Fibroblast of lung (primary cell): ENCODE measurements around the gene PRKG2. TPM values are rescaled to one million over a fixed set of nuclear protein-coding genes. Genes with fewer than 3 reads are reported as not detected.
"Not testable (repeated sequence)": the region's sequence is repeated elsewhere in the genome, so short reads cannot be mapped to it uniquely, and the experiment has no call there.

Source experiments
- DNase-seq, 2 donors: peaks; one replicate each; pipeline versions ENCODE4 v3.0.0 to v3.0.0-alpha.2; 2010; ENCODE audit warnings: low read depth in 2 of 2
- H2AFZ ChIP-seq: 2 replicates; pipeline ENCODE4 v1.5.1; 2012; ENCODE audit warnings: low read length, control low read depth, inconsistent platforms
- H3K27ac ChIP-seq: 2 replicates; pipeline ENCODE4 v1.5.1; 2011; ENCODE audit warnings: low read length, control low read depth; ENCODE audit not compliant: insufficient read depth
- H3K27me3 ChIP-seq: 2 replicates; pipeline ENCODE4 v1.5.1; 2011; ENCODE audit warnings: mild to moderate bottlenecking, low read length; ENCODE audit not compliant: control insufficient read depth, insufficient read depth
- H3K36me3 ChIP-seq: 2 replicates; pipeline ENCODE4 v1.5.1; 2011; ENCODE audit warnings: low read length; ENCODE audit not compliant: control insufficient read depth, insufficient read depth
- H3K4me1 ChIP-seq: 2 replicates; pipeline ENCODE4 v1.5.1; 2011; ENCODE audit warnings: low read length; ENCODE audit not compliant: control insufficient read depth, insufficient read depth; ENCODE audit errors: extremely low read depth
- H3K4me2 ChIP-seq: 2 replicates; pipeline ENCODE4 v1.5.1; 2011; ENCODE audit warnings: low read length, control low read depth; ENCODE audit not compliant: insufficient read depth; ENCODE audit errors: extremely low read depth
- H3K4me3 ChIP-seq, 4 experiments: fragments of 200-600 bp in 1 of 4; sonication (generic) in 1 of 4; replicated peaks in 1 of 4; 2 replicates each; pipeline ENCODE4 v1.5.1; 2011 to 2016; ENCODE audit warnings: low read length in 4 of 4, low read depth in 3 of 4, mild to moderate bottlenecking in 3 of 4, control low read depth in 2 of 4, inconsistent platforms in 1 of 4, mixed read lengths in 1 of 4; ENCODE audit not compliant: insufficient read depth in 1 of 4; ENCODE audit errors: control extremely low read depth in 1 of 4
- H3K79me2 ChIP-seq: 2 replicates; pipeline ENCODE4 v1.5.1; 2012; ENCODE audit warnings: mild to moderate bottlenecking, low read length, inconsistent platforms; ENCODE audit not compliant: control insufficient read depth, insufficient read depth
- H3K9ac ChIP-seq: 2 replicates; pipeline ENCODE4 v1.5.1; 2011; ENCODE audit warnings: mild to moderate bottlenecking, low read length, control low read depth; ENCODE audit not compliant: insufficient read depth
- H3K9me3 ChIP-seq: 2 replicates; pipeline ENCODE4 v1.5.1; 2012; ENCODE audit warnings: low read depth, low read length; ENCODE audit not compliant: control insufficient read depth, insufficient read depth
- H4K20me1 ChIP-seq: 2 replicates; pipeline ENCODE4 v1.5.1; 2011; ENCODE audit warnings: low read length; ENCODE audit not compliant: control insufficient read depth, insufficient read depth; ENCODE audit errors: extremely low read depth
- CTCF ChIP-seq, 2 donors: IDR thresholded peaks in 1 of 2; conservative IDR thresholded peaks in 1 of 2; 1 replicate in 1 of 2; 2 replicates in 1 of 2; pipeline ENCODE4 v1.5.1; 2011 to 2012; ENCODE audit warnings: low read length in 2 of 2, control low read depth in 1 of 2, inconsistent platforms in 1 of 2, low read depth in 1 of 2, mild to moderate bottlenecking in 1 of 2
- EZH2 ChIP-seq: IDR thresholded peaks from 2 replicates; pipeline ENCODE4 v1.5.1; 2012; ENCODE audit warnings: low read length, control low read depth, mild to moderate bottlenecking; ENCODE audit errors: missing control alignments
- polyA plus RNA-seq, 2 donors: library from polyadenylated mRNA; depleted of rRNA in 1 of 2; stranded (reverse) in 1 of 2; unstranded in 1 of 2; fragments of >200 nt; gene quantifications; 2 replicates each; pipeline ENCODE4 v1.2.1, GENCODE V29; 2011 to 2012; ENCODE audit warnings: missing spikeins in 1 of 2
- total RNA-seq: library from RNA; depleted of rRNA; stranded (reverse); fragments of >200 nt; gene quantifications from 2 replicates; pipeline ENCODE4 v1.2.1, GENCODE V29; 2014

The PRKG2 gene
- total and polyA plus RNA-seq, 2 donors (not counting 1 experiment from before 2014, with no cell fraction given) = 2.8 to 17.5 TPM

DNA sequence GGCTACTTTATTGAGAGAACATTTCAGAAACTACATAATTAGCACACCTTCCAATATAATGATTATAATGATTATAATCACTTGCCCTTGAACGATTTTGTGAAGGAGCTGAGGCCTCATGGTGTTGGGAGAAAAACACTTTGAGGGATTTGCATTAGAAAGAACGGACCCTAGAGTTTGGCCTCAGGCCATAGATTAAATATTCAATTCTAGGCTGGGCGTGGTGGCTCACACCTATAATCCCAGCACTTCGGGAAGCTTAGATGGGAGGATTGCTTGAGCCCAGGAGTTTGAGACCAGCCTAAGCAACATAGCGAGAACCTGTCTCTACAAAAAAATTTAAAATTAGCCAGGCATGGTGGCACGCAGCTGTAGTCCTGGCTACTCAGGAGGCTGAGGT, 12.9 kb upstream of the PRKG2 start:
- H3K79me2 ChIP-seq = no peaks in the 10 kb centered on the region
- no peak for DNase-seq
- no peak for TF ChIP-seq EZH2
- TF ChIP-seq CTCF (conservative IDR thresholded peaks at IDR 0.05 in 1 of 2, IDR thresholded peaks at IDR 0.05 in 1 of 2; ENCODE audit: low read depth in 1 of 2, low read length in 2 of 2) = no peak

GRCh38 chr4:81227138-81227537, 12.1 kb upstream of the PRKG2 start:
- no peak overlapping the region for H3K27ac ChIP-seq
- H4K20me1 ChIP-seq = no peaks in the 10 kb centered on the region
- no peaks in the 10 kb centered on the region for H3K27me3 ChIP-seq
- H3K4me3 ChIP-seq = no peak overlapping the region
- H3K9me3 ChIP-seq = no peaks in the 10 kb centered on the region
- DNase-seq = no peak
- no peaks in the 10 kb centered on the region for H3K79me2 ChIP-seq
- H2AFZ ChIP-seq = no peak overlapping the region
- H3K9ac ChIP-seq = no peak overlapping the region
- no peaks in the 10 kb centered on the region for H3K36me3 ChIP-seq
- H3K4me2 ChIP-seq = no peak overlapping the region
- TF ChIP-seq EZH2 (no peak), CTCF (conservative IDR thresholded peaks at IDR 0.05 in 1 of 2, IDR thresholded peaks at IDR 0.05 in 1 of 2; ENCODE audit: low read depth in 1 of 2, low read length in 2 of 2) (no peak)
- no peaks in the 10 kb centered on the region for H3K4me1 ChIP-seq

More for the DNA sequence above, 12.9 kb upstream of the PRKG2 start:
- Histone ChIP-seq H3K4me2 (no peak overlapping the region), H3K36me3 (no peaks in the 10 kb centered on the region), H2AFZ (no peak overlapping the region), H3K9ac (no peak overlapping the region), H3K27ac (no peak overlapping the region), H3K27me3 (no peaks in the 10 kb centered on the region), H3K4me1 (no peaks in the 10 kb centered on the region), H3K4me3 (no peak overlapping the region), H3K9me3 (no peaks in the 10 kb centered on the region), H4K20me1 (no peaks in the 10 kb centered on the region)

DNA sequence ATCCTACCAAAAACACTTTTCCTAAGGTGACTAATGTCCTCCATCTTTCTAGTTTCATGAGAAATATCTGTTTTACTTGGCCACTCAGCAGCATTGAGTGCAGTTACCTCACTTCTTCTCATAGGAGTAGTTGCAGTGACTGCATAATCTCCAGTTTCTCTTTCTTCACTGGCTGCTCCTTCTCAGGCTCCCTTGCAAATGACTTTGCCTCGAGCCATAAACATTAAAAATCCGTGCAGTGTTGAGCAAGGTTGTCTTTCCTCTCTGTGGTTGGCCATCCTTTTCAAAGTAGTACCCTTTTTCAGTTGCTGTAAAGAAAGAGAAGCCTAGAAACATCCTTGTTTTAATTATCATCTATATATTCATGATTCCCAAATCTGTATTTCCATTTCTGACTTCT, 10.2 kb upstream of the PRKG2 start:
- Histone ChIP-seq H3K4me3 (no peak overlapping the region), H2AFZ (no peak overlapping the region), H3K27ac (no peak overlapping the region), H3K9me3 (no peaks in the 10 kb centered on the region), H3K4me1 (no peaks in the 10 kb centered on the region), H4K20me1 (no peaks in the 10 kb centered on the region), H3K9ac (no peak overlapping the region), H3K79me2 (no peaks in the 10 kb centered on the region), H3K36me3 (no peaks in the 10 kb centered on the region), H3K27me3 (no peaks in the 10 kb centered on the region), H3K4me2 (no peak overlapping the region)
- no peak for DNase-seq
- TF ChIP-seq CTCF (conservative IDR thresholded peaks at IDR 0.05 in 1 of 2, IDR thresholded peaks at IDR 0.05 in 1 of 2; ENCODE audit: low read depth in 1 of 2, low read length in 2 of 2) (no peak), EZH2 (no peak)

GRCh38 chr4:81222082-81222472, 7.1 kb upstream of the PRKG2 start:
- H3K36me3 ChIP-seq, DNase-seq, H3K79me2 ChIP-seq, H3K27me3 ChIP-seq, H3K27ac ChIP-seq, H3K9ac ChIP-seq, H3K4me3 ChIP-seq, H3K4me1 ChIP-seq, H2AFZ ChIP-seq, H3K9me3 ChIP-seq, H4K20me1 ChIP-seq, H3K4me2 ChIP-seq: not testable (repeated sequence)
